ENCODE measurements around the gene HTRA2.
A peak's percentile ranks its signal among the peaks of the same experiment; 100 is the strongest.
"Not testable (repeated sequence)": the region's sequence is repeated elsewhere in the genome, so short reads cannot be mapped to it uniquely, and the experiment has no call there.

HTRA2 gene

DNA sequence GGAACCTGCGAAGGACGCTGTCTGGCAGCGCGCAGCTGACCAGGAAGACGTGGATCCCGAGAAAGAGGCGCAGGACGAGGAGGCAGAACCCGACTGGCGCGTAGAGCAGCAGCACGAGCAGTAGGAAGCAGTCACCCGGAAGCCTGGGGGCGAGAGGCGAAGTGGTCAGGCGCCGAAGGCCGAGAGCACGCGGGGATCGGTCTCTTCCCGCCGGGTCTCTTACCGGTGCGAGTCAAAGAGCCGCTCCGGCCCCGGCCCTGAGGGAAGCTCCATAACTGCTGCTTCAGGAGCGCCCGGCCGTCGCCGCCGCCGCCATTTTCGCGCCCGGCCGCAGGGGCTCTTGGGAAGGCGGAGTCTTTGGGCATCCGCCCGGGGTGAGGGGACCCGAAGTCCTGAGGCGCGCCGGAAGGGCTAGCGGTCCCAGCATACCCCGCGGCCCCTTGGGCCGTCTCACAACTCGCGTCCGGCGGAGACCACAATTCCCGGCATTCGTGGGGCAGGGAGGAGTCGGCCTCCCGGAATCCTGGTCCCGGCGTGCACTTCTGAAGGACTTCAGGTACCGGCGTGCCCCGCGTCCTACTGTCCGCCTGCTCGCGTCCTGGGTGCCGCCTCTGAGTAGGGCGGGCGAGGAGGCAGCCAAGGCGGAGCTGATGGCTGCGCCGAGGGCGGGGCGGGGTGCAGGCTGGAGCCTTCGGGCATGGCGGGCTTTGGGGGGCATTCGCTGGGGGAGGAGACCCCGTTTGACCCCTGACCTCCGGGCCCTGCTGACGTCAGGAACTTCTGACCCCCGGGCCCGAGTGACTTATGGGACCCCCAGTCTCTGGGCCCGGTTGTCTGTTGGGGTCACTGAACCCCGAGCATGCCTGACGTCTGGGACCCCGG is at the start of gene HTRA2, which contains the start of gene AUP1:
TSS of gene HTRA2 (plus strand) at position 577 of the 882 bp plus-strand sequence. CDS start at position 651, 74 bp downstream.
TSS of gene AUP1 (minus strand) at position 350 of the 882 bp plus-strand sequence. CDS start at position 273, 77 bp downstream.
- peak; percentile 99 for DNase-seq

DNA sequence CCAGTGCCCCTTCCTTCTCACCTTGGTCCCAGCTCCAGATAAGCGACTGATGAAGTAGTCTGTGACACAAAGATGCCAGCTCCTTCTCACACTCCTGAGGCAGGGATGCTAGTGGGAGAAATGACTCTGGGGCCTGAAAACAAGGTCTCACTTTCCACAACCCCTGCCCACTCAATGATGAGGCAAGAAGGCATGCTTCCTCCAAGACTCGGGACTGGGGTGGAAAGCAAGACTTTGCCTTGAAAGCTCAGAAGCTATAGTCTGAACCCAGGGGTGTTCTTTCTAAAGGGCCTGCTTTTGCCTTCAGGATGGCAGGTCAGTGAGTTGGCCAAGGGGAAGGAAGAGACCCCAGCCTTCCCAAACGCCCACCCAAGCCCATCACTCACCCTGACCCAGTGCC is 48.3 kb upstream of the HTRA2 start:
- DNase-seq, result no peak

DNA sequence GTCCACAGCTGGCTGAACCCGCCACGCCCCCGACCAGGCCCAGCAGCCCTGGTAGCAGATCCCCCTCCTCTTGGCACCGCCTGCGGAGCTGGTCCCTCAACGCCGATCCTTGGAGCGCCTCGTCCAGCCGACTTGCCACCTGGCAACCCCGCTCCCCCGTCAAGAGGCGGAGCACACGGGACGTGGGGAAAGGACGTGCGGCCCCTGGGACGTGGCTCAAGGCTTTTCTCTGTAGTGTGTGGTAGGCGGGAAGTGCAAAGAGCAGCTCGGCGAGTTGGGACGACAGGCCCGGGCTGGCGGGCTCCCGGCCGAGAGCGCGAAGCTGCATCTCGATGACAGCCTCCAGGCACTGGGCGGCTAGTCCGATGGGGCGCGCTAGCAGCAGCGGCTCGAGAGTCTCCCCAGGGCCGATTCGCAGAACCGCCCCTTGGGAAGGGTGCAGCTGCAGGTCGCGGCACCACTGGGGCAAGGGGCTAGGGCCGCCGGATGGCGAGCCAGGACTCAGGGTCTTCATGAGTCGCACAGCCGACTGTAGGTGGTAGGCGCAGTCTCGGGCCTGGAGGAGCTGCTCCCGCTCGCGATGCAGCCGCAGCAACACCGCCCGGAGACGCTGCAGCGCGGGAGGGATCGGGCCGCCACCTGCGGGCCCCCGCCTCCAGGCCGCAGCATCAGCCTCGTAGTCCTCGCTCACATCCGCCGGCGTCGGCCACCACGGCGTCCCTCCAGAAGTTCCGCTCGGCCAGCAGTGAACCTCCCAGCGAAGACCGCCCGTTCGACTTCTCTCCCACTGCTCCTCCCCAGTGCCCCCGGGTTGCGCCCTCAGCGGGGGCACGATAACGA is 47.6 kb upstream of the HTRA2 start:
- peak; percentile 69 for DNase-seq

DNA sequence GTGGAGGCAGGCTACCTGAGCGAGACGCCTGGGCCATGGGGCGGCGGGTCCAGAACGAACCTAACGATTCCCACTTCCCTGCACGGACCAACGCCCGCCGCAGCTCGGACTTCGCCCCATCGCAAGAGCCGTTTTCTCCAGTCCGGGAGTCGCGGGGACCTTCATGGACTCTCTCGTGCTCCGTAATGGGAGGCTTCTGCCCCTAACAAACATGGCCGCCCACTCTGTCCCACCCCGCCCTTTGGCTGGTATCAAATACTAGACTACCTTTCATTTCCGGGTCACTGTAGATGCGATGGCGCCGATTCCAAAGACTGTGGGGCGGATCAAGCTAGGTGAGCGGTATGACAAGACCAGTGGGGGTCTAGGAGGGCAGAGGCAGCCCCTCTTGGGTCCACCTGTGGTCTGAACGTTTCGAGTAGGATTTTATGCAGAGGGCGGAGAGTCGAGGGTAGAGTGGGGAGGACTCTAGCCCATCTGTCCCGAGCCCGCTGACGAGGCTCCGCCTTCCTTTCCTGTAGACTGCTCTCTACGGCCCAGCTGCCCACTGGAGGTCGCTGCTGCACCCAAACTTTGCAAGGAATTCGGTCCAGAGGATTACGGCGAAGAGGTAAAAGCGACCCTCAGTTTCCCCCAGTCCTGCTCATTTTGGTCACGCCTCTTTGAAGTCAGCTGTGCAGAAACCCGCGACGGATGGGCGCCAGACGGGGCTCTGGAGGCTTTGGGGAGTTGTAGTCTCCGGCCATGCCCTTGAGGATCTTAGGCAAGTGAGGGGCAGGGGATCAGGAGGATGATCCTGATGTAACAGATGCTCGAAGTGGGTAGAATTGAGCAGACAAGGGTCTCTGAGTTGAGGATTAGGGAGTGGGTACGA is 46.7 kb upstream of the HTRA2 start, which contains the start of the genes CCDC142 and TTC31:
TSS of gene CCDC142 (minus strand) at position 198 of the 874 bp plus-strand sequence. CDS start at position 37, 161 bp downstream.
TSS of gene TTC31 (plus strand) at position 281 of the 874 bp plus-strand sequence. CDS start at position 296, 15 bp downstream.
- DNase-seq, result peak; percentile 95

- not testable (repeated sequence) for DNase-seq
Observed at GRCh38 chr2:74483675-74484164, 46.0 kb upstream of the HTRA2 start.

DNA sequence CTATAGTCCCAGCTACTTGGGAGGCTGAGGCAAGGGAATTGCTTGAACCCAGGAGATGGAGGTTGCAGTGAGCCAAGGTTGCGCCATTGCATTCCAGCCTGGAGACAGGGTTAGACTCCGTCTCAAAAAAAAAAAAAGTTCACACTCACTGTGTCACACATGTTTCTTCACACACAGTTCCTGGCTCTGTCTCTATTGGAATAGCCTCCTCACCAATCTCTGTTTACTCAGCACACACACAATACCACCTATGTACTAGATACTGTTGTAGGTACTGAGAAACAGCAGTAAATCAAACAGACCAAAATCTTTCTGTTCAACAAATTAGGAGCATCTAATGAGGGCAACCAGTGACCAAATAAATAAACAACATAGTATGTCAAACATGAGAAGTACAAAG is 43.6 kb upstream of the HTRA2 start:
- no peak for DNase-seq

GRCh38 chr2:74488643-74489481 is 40.9 kb upstream of the HTRA2 start:
- DNase-seq, result no peak

DNA sequence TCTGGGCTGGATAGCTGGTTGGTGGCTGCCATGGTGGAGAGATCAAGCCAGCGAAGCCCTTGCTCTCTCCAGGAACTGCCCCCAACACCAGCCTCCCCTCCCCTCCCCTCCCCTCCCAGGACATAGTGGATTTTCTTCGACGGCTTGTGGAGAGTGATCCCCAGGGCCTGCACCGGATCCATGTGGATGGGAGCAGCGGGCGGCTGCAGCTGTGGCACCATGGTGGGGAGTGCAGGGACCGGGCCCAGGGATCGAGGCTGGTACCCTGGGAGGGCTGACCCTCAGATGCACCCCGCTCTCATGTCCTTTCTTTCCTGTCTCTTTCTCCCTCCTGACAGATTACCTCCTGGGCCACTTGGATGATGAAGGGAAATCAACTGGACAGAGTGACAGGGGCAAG is 39.8 kb upstream of the HTRA2 start:
- DNase-seq, result no peak

DNA sequence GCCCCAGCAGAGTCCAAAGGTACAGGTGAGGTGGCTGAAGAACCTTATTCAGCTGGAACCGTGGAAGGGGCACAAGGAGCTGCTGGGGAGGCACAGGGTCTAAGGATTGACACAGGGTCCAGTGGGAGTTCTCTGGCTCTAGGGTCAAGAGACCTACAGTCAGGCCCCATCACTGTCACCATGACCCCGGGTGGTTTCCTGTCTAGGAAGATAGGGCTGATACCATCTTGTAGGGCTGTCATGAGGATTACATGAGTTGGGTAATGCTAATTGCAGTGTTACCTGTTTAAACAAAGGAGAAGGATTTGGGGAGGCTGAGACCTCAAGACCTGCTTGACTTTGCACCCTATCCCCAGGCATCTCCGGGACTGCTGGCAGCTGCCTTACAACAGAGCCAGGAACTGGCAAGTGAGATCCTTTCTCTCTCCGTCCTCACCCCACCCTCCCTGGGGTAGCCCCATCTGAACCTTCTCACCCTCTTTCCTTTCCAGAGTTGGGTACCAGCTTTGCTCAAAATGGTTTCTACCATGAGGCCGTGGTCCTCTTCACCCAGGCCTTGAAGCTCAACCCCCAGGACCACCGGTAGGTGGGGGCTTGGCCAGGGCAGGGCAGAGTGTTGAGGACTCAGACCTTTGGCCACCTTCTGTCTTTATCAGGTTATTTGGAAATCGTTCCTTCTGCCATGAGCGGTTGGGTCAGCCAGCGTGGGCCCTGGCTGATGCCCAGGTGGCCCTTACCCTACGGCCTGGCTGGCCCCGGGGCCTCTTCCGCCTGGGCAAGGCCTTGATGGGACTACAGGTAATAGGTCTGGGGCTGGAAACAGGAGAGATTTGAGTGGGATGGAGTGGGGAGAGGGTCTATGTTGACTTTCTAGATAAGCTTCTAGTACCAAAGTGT is 37.8 kb upstream of the HTRA2 start:
- DNase-seq, result no peak

- no peak for DNase-seq
Observed at GRCh38 chr2:74493546-74493945, 36.2 kb upstream of the HTRA2 start.

GRCh38 chr2:74495440-74495839 is 34.3 kb upstream of the HTRA2 start:
- DNase-seq, result no peak

DNA sequence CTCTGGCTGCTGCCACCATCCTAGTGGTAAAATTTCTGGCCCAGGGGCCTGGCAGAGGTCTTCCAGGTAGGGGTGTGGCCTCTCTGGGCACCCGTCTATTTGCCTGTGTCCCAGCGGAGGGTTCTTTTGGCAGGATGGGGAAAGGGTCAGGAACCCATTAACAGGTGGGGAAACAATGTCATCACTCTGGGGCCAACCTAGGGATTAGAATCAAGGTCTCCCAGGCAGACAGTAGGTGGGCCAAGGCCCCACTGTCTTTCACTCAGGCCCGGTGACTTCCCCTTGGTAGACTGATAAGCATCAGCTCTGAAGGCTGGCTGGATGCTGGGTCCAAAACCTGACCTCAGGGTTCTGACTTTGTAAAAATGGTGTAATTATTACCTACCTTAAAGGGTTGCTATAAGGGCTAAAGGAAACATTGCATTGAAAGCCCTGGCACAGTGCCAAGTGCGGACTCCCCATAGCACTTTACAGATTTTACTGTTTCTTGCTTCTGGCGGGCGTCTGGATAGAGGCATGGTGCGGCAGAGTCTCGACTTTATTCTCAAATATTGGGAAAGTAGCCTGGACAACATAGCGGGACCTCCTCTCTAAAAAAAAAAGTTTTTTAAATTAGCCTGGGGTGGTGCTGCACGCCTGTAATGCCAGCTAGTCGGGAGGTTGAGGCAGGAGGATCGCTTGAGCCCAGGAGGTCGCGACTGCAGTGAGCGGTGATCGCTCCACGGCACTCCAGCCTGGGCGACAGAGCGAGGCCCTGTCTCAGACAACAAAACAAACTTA is 32.5 kb upstream of the HTRA2 start:
- DNase-seq, result no peak

- DNase-seq, result peak; percentile 31
Observed at GRCh38 chr2:74497777-74498499, 31.8 kb upstream of the HTRA2 start.

DNA sequence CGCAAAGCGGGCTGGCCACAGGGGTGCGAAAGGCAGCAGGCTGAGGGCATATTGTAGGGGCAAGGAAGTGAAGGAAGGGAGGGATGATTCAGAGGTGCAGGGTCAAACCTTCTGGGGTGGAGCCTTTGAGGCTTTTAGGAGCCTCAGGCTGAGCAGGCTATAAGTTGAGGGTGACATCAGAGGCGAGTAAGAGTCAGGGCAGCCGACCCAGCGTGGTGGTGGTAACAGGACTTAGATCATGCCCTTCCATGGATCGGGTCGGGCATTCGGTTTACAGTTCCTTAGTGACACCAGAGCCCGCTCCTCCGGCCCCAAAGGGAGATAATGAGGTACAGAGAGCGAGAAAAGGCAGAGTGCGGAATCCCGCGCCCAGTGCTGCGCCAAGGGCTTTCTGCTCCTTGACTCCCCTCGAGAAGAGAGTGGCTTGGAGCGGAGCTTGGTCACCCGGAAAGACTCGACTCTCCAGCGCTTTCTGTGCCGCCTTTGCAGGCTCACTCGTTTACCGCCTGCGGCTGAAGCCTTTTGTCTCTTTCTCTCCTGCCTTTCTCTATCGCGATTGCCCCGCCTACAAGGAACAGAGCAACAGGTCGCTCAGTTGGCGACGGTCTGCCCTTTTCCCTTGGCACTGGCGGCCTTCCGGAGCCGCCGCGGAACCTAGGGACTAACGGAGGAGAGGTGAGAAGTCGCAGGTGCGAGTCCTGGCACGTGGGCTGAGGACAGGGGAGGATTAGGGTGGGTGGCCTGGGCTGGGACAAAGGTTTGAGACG is 31.1 kb upstream of the HTRA2 start:
- DNase-seq, result peak; percentile 70

- DNase-seq, result peak; percentile 46
Observed at GRCh38 chr2:74499267-74499939, 30.3 kb upstream of the HTRA2 start, which contains the start of gene LBX2. TSS of gene LBX2 (minus strand) at chr2:74499603. CDS start at chr2:74499537, 66 bp downstream.

GRCh38 chr2:74499940-74500577 is 29.7 kb upstream of the HTRA2 start:
- DNase-seq, result no peak

GRCh38 chr2:74500578-74500946 is 29.2 kb upstream of the HTRA2 start:
- no peak for DNase-seq
